RPMI7951 (cell line): ENCODE results near the gene BCL2A1. TPM values are rescaled to one million over a fixed set of nuclear protein-coding genes. Genes with fewer than 3 reads are reported as not detected.
"Not testable (repeated sequence)": the region's sequence is repeated elsewhere in the genome, so short reads cannot be mapped to it uniquely, and the experiment has no call there.

ENCODE experiments used
- DNase-seq: peaks from one replicate; pipeline ENCODE4 v3.0.0-alpha.2; 2012; ENCODE audit warnings: low read depth
- total RNA-seq: library from RNA; depleted of rRNA; stranded (reverse); fragments of >200 nt; shearing (Covaris generic); gene quantifications from 2 replicates; pipeline ENCODE4 v1.2.3, GENCODE V29; 2014; rRNA removed

Gene BCL2A1
- 3.0 and 5.2 TPM in 2 replicates for total RNA-seq

GRCh38 chr15:79970624-79971434, at the start of gene BCL2A1:
Gene BCL2A1 (minus strand): TSS chr15:79971196. CDS start chr15:79971119, 77 bp downstream.
- peak; percentile 72 for DNase-seq

GRCh38 chr15:80020731-80021130, 49.7 kb upstream of the BCL2A1 start:
- no peak for DNase-seq

- not testable (repeated sequence) for DNase-seq
Measured at GRCh38 chr15:80020149-80020548, 49.2 kb upstream of the BCL2A1 start.

- no peak for DNase-seq
Measured at GRCh38 chr15:80019168-80019745, 48.3 kb upstream of the BCL2A1 start.

GRCh38 chr15:80017139-80017538, 46.1 kb upstream of the BCL2A1 start:
- not testable (repeated sequence) for DNase-seq

- not testable (repeated sequence) for DNase-seq
Measured at GRCh38 chr15:80016506-80016905, 45.5 kb upstream of the BCL2A1 start.

GRCh38 chr15:80015156-80015555, 44.2 kb upstream of the BCL2A1 start:
- DNase-seq, result no peak

- DNase-seq, result not testable (repeated sequence)
Measured at GRCh38 chr15:80014186-80014585, 43.2 kb upstream of the BCL2A1 start.

GRCh38 chr15:80012060-80012726, 41.2 kb upstream of the BCL2A1 start:
- DNase-seq, result no peak

GRCh38 chr15:80011596-80011995, 40.6 kb upstream of the BCL2A1 start:
- no peak for DNase-seq

- peak; percentile 87 for DNase-seq
Measured at GRCh38 chr15:80011041-80011523, 40.1 kb upstream of the BCL2A1 start.

GRCh38 chr15:80010131-80010673, 39.2 kb upstream of the BCL2A1 start:
- peak; percentile 72 for DNase-seq

GRCh38 chr15:80007532-80007931, 36.5 kb upstream of the BCL2A1 start:
- DNase-seq, result no peak

- no peak for DNase-seq
Measured at GRCh38 chr15:80006946-80007345, 36.0 kb upstream of the BCL2A1 start.

- no peak for DNase-seq
Measured at GRCh38 chr15:80003934-80004472, 33.0 kb upstream of the BCL2A1 start.

GRCh38 chr15:80003171-80003570, 32.2 kb upstream of the BCL2A1 start:
- DNase-seq, result no peak

GRCh38 chr15:80002267-80002666, 31.3 kb upstream of the BCL2A1 start:
- no peak for DNase-seq

- peak; percentile 56 for DNase-seq
Measured at GRCh38 chr15:79994615-79995014, 23.6 kb upstream of the BCL2A1 start.

GRCh38 chr15:79991826-79992225, 20.8 kb upstream of the BCL2A1 start:
- DNase-seq, result no peak

- no peak for DNase-seq
Measured at GRCh38 chr15:79990997-79991334, 20.0 kb upstream of the BCL2A1 start.

GRCh38 chr15:79990280-79990996, 19.4 kb upstream of the BCL2A1 start:
- DNase-seq, result no peak
